ENCODE data around the gene CDK6.
"Not testable (repeated sequence)": the region's sequence is repeated elsewhere in the genome, so short reads cannot be mapped to it uniquely, and the experiment has no call there.

CDK6 gene

GRCh38 chr7:92836489-92836999 is at the start of gene CDK6:
TSS of gene CDK6 (minus strand) at chr7:92836573. CDS start at chr7:92833323, 3,250 bp downstream.
- no peak for DNase-seq

GRCh38 chr7:92886039-92886438 is 49.7 kb upstream of the CDK6 start:
- DNase-seq = not testable (repeated sequence)

DNA sequence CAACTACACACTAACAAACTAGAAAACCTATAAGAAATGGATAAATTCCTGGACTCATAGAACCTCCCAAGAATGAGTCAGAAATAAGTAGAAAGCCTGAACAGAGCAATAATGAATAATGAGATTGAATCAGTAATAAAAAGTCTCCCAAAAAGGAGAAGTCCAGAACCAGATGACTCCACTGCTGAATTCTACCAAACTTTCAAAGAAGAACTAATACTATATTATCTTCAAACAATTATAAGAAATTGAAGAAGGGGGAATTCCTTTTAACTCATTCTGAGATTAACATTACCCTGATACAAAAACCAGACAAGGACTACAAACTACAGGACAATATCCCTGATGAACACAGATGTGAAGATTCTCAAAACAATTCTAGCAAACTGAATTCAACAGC is 47.8 kb upstream of the CDK6 start:
- DNase-seq = no peak

- no peak for DNase-seq
These were observed 46.4 kb upstream of the CDK6 start for GRCh38 chr7:92882760-92883159.

GRCh38 chr7:92881091-92881485 is 44.7 kb upstream of the CDK6 start:
- no peak for DNase-seq

- no peak for DNase-seq
These were observed 44.1 kb upstream of the CDK6 start for GRCh38 chr7:92880212-92881090.

GRCh38 chr7:92877367-92877766 is 41.0 kb upstream of the CDK6 start:
- DNase-seq = no peak

DNA sequence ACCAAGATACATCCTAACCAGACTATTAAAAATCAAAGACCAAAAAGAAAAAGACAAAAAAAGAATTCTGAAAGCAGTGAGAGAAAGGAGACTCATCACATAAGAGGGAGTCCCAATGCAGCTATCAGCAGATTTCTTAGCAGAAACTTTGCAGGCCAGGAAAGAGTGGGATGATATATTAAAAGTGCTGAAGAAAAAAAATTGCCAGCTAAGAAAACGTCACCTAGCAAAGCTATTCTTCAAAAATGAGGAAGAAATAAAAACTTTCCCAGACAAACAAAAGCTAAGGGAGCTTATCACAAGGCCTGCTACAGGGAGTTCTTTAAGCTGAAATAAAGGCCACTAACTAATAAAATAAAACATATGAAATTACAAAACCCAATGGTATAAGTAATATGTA is 40.5 kb upstream of the CDK6 start:
- no peak for DNase-seq

- no peak for DNase-seq
These were observed 39.3 kb upstream of the CDK6 start for GRCh38 chr7:92875719-92876118.

DNA sequence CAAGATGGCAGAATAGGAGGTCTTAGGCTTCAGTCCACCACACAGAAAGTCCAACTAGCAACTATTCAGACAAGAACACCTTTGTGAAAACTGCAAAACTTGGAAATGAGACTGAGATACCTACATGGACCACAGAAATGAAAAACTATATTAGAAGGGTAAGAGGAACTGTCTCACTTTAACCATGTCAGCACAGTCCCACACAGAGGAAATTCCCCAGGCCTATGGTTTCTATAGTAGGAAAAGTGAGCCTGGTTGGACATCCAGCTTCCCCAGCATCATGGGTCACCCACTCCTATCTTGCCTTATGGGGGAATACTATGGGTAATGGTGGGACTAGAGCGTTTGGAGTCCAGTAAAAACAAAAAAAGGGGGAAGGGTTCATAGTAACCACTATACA is 38.8 kb upstream of the CDK6 start:
- DNase-seq = no peak

GRCh38 chr7:92874567-92874966 is 38.2 kb upstream of the CDK6 start:
- no peak for DNase-seq

GRCh38 chr7:92873776-92874175 is 37.4 kb upstream of the CDK6 start:
- DNase-seq = no peak

DNA sequence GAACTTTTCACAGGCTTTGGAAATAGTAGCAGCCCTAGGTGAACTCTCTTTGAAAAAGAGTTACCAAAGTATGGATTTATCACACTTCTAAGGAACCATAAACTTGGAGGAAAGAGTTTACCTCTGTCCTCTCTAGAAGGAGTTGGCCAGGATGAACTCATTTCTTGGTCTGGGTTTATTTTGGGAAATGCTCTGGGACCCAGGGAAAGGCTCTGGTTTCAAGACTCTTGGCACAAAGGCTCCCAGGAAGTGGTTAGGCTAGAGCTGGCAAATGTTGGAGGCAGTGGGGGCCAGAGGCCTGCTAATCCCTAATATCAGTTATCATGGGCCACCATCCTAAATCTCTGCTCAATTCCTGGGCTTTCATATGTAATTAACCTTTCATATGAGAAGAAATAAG is 36.3 kb upstream of the CDK6 start:
- DNase-seq = no peak

GRCh38 chr7:92868683-92869293 is 32.4 kb upstream of the CDK6 start:
- DNase-seq = no peak

- not testable (repeated sequence) for DNase-seq
These were observed 27.8 kb upstream of the CDK6 start for GRCh38 chr7:92864169-92864568.

GRCh38 chr7:92856436-92856835 is 20.1 kb upstream of the CDK6 start:
- DNase-seq = no peak

- DNase-seq = no peak
These were observed 18.3 kb upstream of the CDK6 start for GRCh38 chr7:92854501-92855238.

DNA sequence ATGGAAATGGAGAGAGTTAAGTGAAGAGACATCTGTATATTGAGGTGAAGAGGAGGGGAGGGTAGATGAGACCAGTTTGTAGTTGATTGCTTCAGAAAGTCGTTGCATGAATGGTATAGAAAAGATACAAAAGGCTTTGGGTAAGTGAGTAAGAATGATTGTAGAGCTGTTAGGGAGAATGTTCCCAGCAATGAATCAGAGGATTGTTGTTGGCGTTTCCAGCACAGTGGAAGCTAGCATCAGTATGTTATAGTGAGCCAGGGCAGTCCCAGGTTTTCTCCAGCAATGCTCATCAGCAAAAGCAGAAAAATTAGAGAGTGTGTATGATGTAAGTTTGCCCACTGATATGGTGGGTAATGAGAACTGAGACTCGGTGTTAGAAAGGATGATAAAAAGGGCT is 15.4 kb upstream of the CDK6 start:
- DNase-seq = no peak

DNA sequence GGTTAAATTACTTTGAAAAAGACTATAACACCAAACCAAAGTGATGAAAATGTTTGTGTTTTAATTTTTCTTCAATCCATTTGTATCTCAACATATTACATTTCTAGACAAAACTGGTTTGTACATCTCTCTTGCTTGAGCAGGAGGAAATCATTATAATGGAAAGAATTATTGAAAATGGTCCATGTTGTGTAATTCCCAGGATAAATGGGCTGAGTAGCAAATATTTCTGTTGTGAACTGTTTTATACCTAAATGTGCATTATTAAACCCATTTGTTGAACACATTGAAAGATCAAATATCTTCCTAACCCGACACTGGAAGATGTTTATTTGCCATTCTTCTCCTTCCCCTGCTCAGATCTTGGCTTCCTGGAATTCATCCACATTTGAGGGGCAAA is 14.1 kb upstream of the CDK6 start:
- no peak for DNase-seq

- DNase-seq = no peak
These were observed 12.9 kb upstream of the CDK6 start for GRCh38 chr7:92849322-92849721.

DNA sequence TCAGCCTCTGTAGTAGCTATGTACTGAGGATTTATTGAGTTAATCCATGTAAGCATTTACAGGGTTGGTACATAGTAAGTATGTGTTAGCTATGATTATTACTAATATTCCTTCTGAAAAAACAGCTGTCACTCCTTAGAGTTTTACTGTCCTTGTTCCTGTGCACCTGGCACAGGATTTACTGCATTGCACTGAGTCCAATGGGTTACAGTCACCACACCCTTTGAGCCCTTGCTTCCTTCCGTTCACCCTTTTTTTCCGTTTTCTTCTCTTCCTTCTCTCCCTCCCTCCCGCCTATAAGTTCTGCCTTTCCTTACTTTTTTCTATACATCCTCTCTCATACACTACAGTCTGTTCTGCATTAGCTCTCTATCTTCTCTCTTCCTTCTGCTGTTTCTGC is 12.5 kb upstream of the CDK6 start:
- no peak for DNase-seq

DNA sequence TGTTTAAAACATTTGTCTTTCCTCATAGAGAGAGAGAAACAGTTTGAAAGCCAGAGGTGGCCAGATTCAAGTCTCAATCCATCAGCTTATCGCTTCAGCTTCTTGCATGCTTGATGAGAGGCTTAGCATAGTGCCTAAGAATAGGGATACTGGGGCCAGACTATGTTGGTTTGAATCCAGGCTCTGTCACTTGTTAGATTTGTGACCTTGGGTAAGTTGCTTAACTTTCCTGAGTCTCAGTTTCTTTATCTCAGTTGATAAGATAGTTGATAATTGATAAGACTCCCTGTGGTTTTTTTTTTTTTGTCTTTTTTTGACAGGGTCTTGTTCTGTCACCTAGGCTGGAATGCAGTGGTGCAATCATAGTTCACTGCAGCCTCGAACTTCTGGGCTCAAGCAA is 12.1 kb upstream of the CDK6 start:
- DNase-seq = no peak

- no peak for DNase-seq
These were observed 10.9 kb upstream of the CDK6 start for GRCh38 chr7:92847305-92847704.

DNA sequence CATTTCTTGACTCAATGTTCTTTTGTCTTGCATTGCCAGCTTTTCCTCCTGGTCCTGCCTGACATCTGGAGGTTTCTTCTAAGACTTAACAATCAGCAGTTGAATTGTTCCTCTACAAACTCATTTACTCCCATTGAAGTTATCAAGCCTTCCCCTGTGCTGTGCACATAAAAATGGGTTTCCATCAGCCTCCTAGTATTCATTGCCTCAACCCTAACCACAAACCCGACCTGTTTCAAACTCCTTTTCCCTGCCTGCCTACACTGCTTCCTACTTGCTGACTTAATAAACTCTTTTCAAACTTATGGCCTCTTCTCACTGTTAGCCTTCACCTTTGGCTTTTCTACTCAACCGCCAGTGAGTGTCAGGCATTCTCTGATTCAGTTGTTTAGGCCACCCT is 9.4 kb upstream of the CDK6 start:
- DNase-seq = no peak
